ENCODE results near the gene XPNPEP3.
"Not testable (repeated sequence)": the region's sequence is repeated elsewhere in the genome, so short reads cannot be mapped to it uniquely, and the experiment has no call there.

Gene XPNPEP3

DNA sequence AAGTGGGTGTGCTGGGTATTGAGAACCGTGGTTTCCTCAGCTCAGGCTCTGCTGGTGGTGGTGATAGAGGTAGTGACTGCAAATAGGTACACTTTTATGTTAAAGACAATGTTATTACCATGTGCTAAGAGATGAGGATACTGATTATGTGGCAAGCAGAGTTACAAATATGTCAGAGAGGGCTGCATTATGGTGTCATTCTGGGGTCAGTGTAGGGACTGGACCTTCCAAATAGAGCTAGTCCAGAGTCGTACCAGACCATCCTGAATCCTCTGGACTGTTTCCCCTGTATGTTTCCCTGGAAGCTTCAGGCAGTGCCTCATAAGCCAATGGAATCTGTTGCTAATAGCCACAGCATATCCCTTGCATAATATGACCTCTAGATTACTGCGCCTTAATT, 5.1 kb downstream of the XPNPEP3 start, which contains the start of gene DNAJB7:
Gene DNAJB7 (minus strand): TSS at position 101 of the 400 bp plus-strand sequence. CDS start 119 bp downstream, outside the sequence.
- no peak for DNase-seq

DNA sequence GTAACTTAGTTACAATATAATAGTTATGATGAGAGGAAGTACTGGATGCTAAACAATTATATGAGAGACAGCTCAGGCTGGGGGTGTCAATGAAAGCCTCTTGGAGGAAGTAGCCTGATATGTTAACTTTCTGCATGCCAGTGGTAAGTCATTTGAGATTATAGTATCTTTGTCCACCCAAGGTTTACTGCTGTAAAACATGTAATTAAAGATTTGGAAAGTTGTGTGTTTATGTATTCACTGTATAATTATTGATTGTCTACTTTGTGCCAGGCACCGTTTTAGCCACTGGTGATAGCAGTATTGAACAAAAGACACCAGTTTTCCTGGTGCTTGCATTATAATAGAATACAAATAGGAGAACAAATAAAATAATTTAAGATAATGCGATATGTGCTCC, 5.6 kb downstream of the XPNPEP3 start:
- DNase-seq: no peak

DNA sequence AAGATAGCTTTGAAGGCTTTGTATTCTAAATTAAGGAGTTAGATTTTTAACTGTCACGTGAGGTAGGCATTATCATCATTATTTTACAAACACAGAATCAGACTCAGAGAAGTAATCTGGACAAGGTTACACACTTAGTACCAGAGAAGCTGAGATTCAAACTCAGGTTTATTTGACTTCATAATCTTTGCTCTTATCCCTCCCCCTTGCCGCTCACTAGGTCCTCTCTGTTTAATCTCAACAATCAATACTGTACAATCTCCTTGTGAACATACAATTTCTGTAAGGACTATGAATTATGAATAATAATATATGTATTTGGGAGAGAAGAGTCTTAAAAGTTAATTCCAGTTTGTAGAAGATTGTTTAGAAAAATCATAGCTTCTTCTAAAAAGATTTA, 10.2 kb downstream of the XPNPEP3 start:
- no peak for DNase-seq

DNA sequence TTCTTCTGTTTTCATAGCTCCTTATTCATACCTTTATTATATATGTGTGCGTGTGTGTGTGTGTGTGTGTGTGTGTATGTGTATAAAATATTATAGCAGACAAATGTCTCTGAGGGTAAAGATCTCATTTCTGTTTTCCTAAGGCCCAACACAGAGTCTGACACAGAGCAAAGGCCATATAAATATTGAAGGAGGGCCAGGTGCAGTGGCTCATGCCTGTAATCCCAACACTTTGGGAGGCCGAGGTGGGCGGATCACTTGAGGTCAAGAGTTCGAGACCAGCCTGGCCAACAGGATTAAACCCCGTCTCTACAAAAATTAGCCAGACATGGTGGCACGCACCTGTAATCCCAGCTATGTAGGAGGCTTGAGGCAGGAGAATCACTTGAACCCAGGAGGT, 11.4 kb downstream of the XPNPEP3 start:
- DNase-seq: not testable (repeated sequence)

DNA sequence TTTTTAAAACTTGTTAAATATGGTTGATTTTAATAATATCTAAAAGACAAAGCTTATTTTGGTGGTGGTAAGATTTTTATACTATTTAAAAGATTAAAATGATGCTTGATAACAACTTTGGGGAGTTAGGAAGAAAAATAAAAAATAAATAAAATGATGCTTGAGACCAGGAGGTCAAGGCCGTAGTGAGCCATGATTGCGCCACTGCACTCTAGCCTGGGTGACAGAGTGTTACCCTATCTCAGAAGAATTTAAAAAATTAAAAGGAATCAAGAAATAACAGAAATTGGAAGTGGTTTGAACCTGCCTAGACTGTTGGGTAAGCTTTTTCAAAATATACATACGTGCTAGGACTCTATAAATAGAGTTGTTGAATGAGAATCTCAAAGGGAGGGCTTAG, 17.1 kb downstream of the XPNPEP3 start:
- DNase-seq: no peak

DNA sequence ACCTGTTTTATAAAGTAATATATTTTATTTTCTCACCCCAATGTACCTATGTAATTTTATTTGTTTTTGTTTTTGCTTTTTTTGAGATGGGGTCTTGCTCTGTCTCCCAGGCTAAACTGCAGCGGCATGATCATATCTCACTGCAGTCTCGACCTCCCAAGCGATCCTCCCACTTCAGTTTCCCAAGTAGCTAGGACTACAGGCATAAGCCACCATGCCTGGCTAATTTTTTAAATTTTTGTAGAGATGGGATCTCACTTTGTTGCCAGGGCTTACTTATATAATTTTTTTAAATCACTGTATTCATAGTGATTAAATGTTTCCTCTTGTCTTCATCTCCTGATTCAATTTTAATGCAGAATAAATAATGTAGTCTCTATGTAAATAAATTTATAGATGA, 18.2 kb downstream of the XPNPEP3 start:
- DNase-seq: no peak

DNA sequence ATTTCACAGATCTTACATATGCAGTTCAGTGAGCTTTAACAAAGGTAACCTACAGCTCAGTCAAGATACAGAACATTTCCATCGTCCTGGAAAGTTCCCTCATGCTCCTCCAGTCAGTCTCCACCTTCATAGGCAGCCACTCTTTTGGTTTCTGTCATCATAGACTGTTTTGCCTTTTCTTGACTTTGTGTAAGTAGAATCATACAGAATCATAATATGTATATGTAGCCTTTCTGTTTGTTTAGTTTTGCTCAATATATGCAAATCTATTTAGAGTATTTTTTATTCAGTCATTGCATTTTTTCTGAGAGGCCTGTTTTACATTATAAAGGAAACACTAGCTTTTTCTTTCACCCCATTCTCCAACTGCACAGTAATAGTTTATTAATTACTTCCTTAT, 20.0 kb downstream of the XPNPEP3 start:
- DNase-seq: no peak

DNA sequence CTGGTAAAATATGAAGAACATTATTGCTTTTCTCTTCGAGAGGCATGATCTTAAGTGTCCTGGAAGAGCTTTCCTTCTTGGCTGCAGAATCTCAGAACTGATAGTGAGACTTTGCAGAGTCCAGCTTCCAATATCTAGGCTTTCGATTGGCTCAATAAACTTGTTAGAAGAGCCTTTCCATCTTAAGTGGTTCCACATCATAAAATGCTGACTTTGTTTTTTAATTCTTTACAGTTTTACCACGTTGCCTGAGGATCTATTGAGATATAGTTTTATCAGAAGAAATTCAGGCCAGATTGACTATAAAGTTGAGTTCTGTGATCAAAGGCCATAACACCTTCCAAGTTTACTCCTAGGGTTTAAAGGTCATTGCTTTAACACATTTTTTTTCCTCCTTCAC, 20.5 kb downstream of the XPNPEP3 start:
- no peak for DNase-seq

DNA sequence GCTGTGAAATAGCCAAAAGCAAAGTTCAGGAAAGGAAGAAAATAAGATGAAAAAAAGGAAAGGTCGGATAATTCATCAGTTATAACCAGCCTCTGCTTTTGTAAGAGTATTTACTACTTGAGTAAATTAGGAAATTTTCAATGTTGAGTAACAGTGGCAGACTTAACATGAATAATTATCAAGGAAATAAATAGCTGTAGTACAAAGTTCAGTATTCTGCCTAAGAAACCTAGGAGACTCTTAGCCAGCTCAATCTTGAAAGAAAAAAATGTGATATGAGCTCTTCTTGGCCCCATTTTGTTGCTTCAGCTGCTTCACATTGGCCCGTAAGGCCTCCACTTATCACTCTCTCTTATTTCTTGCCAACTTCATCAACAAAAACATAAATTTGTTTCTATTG, 22.0 kb downstream of the XPNPEP3 start:
- no peak for DNase-seq

DNA sequence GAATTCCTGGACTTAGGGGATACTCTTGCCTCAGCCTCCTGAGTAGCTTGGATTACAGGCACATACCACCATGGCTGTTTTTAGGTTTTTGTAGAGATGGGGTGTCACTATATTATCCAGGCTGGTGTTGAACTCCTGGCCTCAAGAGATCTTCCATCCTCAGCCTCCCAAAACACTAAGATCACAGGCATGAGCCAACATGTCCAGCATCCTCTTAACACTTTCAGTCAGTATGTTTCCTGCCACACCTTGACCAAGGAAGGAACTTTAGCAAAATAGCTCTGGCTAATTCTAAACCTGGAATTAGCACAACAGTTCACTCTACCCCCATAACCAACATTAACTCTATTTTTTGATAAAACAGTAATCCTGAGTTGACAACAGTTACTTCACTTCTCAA, 32.2 kb downstream of the XPNPEP3 start:
- no peak for DNase-seq

DNA sequence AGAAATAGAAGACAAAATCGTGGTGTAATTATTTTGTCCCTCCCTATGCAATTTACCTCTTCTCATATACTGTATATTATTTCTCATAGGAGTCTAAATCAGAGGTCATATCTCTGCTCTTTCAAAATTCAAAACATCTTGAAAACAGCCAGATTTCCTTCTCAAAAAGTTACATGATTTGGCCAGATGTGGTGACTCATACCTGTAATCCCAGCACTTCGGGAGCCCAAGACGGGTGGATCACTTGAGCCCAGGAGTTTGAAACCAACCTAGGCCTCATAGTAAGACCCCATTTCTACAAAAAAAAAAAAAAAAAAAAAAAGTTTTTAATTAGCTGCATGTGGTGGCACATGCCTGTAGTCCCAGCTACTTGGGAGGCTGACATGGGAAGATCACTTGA, 33.9 kb downstream of the XPNPEP3 start:
- no peak for DNase-seq

DNA sequence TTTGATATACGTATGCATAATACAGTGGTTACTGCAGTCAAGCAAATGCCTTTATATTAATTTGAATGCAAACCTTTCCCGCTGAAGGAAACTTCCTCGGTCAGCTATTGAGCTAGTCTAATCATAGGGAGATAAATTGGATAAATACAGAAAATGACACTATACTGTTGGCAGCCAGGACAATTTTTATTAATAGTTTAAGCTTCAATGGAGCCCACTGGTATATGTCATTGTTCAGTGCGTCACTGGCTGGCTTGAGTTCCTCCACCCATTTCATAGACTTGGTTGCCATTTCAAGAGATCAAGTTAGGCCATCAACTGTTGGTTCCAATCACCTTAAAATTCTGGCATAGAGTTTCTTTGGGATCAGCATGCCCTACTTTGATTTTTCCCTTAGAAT, 37.5 kb downstream of the XPNPEP3 start:
- no peak for DNase-seq

DNA sequence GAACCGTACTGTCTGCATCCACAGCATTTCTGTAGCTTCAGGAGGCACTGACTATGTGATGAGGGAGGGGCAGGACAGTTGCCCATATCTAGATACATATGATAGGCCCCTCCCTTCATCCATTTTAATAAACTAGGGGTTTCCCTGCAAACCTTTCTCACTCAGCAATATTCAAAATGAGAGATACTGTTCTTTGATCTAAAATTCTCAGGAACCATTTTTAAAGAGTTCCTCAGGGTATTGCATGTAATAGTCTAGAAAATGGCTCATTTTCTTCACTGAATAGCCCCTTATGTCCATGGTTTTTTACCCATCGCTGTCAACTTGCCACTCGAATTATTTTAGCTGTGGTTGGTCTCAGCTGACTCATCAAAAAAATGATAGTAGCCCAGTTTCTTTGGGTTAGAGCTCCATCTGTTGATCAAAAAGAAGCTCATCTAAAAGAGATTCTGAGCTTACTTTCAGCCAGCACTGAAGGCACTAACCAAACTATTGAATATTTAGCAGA, 42.0 kb downstream of the XPNPEP3 start:
- DNase-seq: peak; percentile 70

DNA sequence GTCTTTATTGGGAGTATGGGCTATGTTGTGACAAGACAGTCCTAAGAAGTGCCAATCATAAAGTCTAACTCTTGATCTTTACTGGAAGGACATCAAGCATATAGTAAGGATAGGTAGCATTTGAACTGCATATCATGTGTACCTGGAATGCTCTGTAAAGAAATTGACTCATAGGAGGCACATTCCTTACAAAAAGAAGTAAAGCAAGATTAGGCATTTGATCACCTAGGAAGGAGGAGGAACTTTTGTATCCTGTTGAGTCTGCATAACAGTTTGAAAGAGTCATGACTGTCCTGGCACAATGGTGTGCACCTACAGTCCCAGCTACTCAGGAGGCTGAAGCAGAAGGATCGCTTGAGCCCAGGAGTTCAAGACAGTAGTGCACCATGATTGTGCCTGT, 47.2 kb downstream of the XPNPEP3 start:
- DNase-seq: no peak

DNA sequence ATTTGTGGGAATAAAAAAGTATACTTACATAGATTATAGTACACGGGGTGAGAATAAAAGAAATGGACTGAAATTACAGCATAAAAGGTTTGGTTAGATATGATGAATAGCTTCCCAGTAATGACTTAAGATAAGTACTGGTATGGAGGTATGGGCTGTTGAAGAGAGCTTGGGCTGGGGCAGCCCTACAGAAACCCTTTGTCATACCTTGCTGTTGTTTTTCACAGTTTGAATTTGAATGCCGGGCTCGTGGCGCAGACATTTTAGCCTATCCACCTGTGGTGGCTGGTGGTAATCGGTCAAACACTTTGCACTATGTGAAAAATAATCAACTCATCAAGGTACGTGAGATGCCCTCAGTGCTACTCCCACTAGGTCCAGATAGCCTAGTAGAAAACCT, 51.9 kb downstream of the XPNPEP3 start:
- no peak for DNase-seq

DNA sequence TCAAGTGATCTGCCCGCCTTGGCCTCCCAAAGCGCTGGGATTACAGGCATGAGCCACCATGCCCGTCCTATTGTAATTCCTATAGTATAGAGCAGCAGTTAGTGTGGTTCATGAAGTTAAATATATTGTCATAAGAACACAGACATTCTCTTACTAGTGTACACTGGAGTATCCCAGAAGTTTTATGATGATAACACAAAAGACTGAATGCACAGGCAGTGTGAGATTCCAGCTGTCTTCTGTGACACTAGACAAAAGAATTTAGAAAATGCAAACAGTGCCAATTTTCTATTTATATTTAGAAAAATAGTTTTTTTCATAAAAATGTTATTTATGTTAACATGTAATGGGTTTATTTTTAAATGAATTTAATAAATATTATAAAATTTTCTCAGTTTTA, 54.8 kb downstream of the XPNPEP3 start:
- DNase-seq: no peak

DNA sequence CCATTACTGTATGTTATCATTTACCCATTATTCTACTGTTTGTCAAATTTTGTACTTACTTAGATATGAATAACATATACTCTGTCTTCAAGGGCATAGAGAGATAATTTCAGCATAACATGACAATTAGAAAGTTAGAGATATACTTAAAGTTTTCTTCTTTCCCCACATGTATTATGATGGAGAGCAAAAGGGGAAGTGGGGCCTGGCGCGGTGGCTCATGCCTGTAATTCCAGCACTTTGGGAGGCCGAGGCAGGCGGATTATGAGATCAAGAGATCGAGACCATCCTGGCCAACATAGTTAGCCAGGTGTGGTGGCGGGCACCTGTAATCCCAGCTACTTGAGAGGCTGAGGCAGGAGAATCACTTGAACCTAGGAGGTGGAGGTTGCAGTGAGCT, 56.0 kb downstream of the XPNPEP3 start:
- not testable (repeated sequence) for DNase-seq

DNA sequence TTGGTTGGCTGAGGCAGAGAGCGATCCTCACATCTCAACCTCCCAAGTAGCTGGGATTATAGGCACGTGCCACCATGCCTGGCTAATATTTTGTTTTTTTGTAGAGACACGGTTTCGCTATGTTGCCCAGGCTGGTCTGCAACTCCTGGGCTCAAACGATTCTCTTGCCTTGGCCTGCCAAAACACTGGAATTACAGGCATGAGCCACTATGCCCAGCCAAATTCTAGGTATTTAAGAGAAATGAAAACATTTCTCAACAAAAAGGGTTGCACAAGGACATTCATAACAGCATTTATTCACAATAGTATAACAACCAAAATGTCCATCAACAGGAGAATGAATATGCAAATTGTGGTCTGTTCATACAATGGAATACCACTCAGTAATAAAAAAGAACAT, 62.5 kb downstream of the XPNPEP3 start:
- no peak for DNase-seq

DNA sequence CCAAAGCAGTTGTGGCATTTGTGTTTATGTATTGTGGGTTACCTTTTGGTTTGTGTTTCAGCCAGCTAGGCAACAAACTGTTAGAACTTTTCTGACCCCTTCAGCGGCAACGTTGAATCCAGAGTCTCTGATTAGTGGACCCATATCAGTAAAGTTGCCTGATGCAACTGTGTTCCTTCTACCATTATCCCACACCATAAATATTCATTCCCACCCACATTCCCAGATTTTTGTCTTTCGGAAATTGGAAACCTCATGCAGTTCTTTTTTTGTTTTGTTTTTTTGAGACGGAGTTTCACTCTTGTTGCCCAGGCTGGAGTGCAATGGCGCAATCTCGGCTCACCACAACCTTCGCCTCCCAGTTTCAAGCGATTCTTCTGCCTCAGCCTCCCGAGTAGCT, 63.6 kb downstream of the XPNPEP3 start:
- no peak for DNase-seq

DNA sequence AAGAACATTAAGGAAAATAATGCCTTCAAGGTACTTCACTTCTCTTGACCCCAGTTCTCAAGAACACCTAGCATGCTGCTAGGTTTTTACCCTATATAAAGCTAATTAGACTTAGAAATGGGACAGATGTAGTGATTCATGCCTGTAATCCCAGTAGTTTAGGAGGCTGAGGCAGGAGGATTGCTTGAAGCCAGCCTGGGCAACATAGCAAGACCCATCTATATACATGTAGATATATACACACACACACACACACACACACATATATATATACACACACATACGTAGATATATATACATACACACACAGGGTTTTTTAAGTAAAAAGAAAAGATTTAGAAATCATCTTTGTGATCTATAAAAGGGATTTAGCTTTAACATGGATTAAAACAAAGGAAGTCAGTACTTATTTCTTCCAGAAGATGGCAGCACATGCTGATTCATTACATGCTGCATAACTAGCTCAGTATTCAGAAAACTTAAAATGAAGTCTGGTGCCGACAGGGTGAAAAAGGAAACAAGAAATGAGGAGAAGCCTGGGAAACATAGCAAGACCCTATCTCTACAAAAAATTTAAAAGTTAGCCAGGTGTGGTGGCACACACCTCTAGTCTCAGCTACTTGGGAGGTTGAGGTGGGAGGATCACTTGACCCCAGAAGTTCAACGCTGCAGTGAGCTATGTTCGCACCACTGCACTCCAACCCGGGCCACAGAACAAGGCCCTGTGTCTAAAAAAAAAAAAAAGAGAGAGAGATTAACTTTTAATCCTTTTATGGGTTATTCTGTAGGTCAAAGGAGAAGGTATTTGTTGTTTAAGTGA, 65.7 kb downstream of the XPNPEP3 start:
- DNase-seq: peak; percentile 62

DNA sequence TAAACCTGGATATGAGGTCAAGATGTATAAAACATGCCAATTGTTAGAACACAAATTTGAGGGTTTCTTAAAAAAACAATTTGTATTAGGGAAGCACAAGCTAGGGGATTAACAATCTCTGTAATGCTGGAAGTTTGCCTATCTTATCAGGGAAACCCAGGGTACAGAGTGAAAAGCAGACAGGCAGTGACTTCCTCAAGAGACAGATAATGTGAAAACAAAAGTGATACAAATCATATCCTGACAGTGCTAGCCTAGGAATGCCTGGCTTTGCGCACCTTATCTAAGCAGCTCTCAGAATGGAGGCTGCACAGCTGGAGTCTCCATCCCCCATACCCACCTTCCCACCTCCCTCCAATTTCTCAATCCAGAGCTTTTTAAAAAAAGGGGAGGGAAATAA, 71.7 kb downstream of the XPNPEP3 start:
- no peak for DNase-seq

DNA sequence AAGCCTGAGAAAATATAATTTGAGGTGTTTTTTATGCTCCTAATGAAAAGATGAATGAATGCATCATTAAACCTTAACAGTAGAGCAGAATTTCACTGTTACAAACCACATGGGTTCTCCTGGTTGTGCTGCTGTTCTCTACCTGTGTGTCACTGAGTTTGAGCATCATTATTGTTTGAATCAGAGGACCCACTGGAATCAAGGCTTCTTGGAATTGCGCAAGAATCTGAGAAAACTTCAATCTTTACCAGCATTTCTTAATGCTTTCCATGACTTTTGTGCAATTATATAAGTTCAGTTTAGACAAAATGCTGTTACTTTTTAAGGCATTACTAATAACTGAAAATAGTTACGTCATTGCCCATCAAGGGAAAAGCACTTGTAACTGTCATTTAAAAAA, 75.4 kb downstream of the XPNPEP3 start:
- no peak for DNase-seq

DNA sequence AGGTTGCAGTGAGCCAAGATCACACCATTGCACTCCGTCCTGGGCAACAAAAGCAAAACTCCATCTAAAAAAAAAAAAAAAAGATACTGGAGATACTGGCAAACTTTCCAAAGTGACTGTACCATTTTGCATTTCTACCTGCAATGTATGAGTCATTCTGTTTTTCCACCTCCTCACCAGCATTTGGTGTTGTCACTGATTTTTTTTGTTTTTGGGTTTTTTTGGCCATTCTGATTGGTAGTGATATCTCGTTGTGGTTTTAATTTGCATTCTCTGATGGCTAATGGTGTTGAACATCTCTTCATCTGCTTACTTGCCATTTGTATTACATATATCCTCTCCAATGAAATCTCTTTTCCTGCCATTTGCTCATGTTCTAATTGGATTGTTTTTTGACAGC, 82.3 kb downstream of the XPNPEP3 start:
- no peak for DNase-seq

DNA sequence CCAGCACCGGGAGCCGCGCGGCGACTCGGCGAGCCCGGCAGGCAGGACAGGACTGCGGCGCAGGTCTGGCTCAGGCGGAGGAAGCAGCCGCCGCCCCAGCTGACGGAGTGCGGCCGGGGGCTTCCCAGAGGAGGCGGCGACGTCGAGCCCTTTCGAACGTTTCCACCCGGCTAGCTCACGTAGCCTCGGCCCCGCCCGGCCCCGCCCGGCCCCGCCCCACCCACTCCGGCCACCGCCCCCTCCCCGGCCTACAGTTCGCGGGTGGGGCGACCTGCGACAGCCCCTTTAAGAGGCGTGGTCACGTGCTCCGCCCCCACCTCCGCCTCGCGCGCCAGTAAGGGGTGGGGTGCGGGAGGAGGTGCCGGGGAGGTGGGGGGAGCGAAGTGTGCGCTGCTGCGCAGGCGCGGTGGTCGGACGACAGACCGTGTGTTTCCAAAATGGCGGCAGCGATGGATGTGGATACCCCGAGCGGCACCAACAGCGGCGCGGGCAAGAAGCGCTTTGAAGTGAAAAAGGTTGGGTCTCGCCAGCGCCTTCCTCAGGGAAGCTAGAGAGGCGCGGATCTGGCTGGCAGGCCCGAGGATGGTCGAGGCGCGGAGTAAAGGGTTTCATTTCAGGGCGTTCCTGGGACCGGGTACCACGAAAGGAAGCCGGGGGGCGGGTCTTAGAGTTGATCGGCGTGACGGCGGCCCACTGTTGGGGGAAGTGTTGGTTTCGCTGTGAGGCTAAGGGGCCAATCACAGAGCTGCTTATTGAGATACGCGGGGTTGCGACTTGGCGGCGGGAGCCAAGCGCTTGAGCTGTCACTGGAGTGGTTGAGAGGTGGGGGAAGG, 94.2 kb downstream of the XPNPEP3 start, which contains the start of gene RBX1:
Gene RBX1 (plus strand): TSS at position 417 of the 833 bp plus-strand sequence. CDS start 21 bp downstream, at position 438.
- peak; percentile 97 for DNase-seq

All from kidney glomerular epithelial cell (primary cell).